Skeletal muscle tissue (tissue), 4 donors: ENCODE measurements around the gene SPNS1. TPM values are rescaled to one million over a fixed set of nuclear protein-coding genes. Genes with fewer than 3 reads are reported as not detected.

Experiments used
- H3K27ac ChIP-seq: one replicate; pipeline ENCODE4 v1.7.0; 2013; ENCODE audit warnings: mild to moderate bottlenecking, low read depth, low read length, inconsistent platforms
- H3K27me3 ChIP-seq, 3 donors: one replicate each; pipeline ENCODE4 v1.7.0; 2013; ENCODE audit warnings: low read length in 3 of 3; ENCODE audit not compliant: control insufficient read depth in 3 of 3, insufficient read depth in 3 of 3
- H3K36me3 ChIP-seq, 3 donors: one replicate each; pipeline ENCODE4 v1.7.0; 2013; ENCODE audit warnings: low read length in 3 of 3; ENCODE audit not compliant: control insufficient read depth in 3 of 3, insufficient read depth in 3 of 3
- H3K4me1 ChIP-seq, 3 donors: one replicate each; pipeline ENCODE4 v1.7.0; 2013; ENCODE audit warnings: low read length in 3 of 3, mild to moderate bottlenecking in 3 of 3; ENCODE audit not compliant: control insufficient read depth in 3 of 3, insufficient read depth in 3 of 3
- H3K4me3 ChIP-seq, 3 donors: one replicate each; pipeline ENCODE4 v1.7.0; 2013; ENCODE audit warnings: low read length in 3 of 3
- H3K9ac ChIP-seq, 3 donors: one replicate each; pipeline ENCODE4 v1.7.0; 2013; ENCODE audit warnings: low read length in 3 of 3, mild to moderate bottlenecking in 3 of 3, moderate library complexity in 2 of 3, low read depth in 1 of 3
- H3K9me3 ChIP-seq, 3 donors: one replicate each; pipeline ENCODE4 v1.7.0; 2013; ENCODE audit warnings: low read length in 3 of 3; ENCODE audit not compliant: control insufficient read depth in 3 of 3
- total RNA-seq: library from RNA; depleted of rRNA; stranded (reverse); fragments of >200 nt; gene quantifications from one replicate; pipeline ENCODE4 v1.2.3, GENCODE V29; 2014
- donor health status: Osteomylitis.

Gene SPNS1
- total RNA-seq, 1 donor from 2014 or later = 18.3 TPM

DNA sequence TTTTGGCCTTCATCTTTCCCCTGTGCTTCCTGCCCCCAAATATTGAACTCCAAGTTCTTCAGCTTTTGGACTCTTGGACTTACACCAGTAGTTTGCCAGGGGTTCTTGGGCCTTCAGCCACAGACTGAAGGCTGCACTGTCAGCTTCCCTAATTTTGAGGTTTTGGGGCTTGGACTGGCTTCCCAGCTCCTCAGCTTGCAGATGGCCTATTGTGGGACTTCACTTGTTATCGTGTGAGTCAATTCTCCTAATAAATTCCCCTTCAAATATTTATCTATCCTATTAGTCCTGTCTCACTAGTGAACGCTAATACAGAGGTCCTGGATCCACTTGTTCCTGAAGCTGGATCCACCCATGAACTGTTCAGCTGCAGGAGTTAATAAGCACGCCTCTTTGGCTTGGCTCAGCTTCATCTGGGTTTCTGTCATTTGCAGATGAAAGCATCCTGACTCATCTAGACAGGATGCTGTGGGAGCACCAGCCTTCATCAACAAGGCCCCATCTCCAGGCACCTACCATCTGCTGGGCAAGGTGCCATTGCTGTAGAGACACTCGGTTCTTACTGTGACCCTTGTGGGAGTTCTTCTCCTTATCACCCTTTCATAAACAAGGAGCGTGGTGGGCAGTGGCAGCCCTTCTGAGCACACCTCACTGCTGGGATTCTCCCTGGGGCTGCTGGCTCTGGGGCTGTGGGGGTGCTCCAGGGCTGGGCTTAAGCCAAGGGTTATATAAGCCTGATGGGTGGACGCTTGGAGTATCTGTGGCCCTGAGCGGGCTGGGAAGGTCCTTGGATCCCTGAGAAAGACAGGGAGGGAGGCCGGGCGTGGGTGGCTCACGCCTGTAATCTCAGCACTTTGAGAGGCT is 33.4 kb downstream of the SPNS1 start:
- H3K27me3 ChIP-seq = peaks cover 0 to 4% (median 3%) of the 10 kb centered on the region in 3 donors
- H3K9me3 ChIP-seq = no peaks in the 10 kb centered on the region
- H3K36me3 ChIP-seq = no peaks in the 10 kb centered on the region
- H3K9ac ChIP-seq = no peak overlapping the region
- no peak overlapping the region for H3K4me3 ChIP-seq
- H3K27ac ChIP-seq = no peak overlapping the region
- H3K4me1 ChIP-seq = no peaks in the 10 kb centered on the region

DNA sequence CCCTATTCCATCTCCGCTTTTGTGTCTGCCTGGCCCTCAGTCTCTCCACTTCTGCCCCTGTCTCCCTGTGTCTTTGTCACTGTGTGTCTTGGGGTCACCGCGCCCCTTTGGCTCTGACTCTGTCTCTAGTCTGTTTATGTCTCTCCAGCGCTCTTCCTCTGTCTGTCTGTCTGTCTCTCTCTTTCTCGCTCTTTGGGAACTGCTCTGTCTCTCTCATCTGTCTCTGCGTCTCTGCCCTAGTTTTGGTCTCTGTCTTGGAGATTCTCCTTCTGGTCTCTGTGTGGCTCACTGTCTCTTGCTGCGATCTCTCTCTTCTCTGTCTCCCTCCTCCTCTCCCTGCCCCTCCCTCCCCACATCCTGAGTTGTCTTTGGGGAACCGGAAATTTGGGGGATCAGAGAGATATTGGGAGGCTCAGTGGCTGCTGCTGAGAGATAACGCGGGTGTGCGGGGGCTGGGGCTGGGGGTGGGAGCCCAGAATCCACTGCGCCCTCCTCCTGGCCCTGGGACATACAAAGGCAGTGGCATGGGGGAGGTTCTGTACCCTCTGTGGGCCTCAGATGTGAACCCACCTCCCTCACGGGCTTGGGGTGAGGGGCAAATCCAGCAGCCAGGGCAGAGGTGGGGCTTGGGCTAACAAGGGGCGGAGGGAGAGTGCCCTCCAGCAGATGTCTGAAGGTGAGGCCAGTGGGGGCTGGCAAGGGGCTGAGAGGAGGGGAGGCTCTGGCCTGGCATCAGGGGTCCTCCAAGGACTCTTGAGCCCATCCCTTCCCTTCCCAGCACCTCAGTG is 34.7 kb downstream of the SPNS1 start:
- Histone ChIP-seq H3K27ac (no peak overlapping the region), H3K4me1 (no peaks in the 10 kb centered on the region), H3K4me3 (no peak overlapping the region), H3K9ac (no peak overlapping the region), H3K36me3 (no peaks in the 10 kb centered on the region), H3K27me3 (peaks cover 0 to 4% (median 3%) of the 10 kb centered on the region in 3 donors), H3K9me3 (no peaks in the 10 kb centered on the region)

DNA sequence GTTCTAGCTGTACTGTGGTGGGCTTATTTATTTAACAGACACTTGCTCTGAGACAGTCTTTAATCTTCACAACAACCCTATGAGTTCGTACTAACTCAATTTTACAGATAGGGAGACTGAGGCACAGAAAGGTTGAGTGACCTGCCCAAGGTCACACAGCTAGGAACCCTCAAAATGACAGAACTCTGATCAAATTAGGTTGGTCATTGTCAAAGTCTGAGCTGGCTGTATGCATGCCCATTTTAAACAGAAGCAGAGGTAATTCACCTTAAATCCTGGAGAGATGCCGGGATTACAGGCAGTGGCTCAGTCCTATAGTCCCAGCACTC is 35.2 kb downstream of the SPNS1 start:
- Histone ChIP-seq H3K9me3 (no peaks in the 10 kb centered on the region), H3K27ac (no peak overlapping the region), H3K4me1 (no peaks in the 10 kb centered on the region), H3K27me3 (peaks cover 0 to 4% (median 3%) of the 10 kb centered on the region in 3 donors), H3K9ac (no peak overlapping the region), H3K36me3 (no peaks in the 10 kb centered on the region), H3K4me3 (no peak overlapping the region)

DNA sequence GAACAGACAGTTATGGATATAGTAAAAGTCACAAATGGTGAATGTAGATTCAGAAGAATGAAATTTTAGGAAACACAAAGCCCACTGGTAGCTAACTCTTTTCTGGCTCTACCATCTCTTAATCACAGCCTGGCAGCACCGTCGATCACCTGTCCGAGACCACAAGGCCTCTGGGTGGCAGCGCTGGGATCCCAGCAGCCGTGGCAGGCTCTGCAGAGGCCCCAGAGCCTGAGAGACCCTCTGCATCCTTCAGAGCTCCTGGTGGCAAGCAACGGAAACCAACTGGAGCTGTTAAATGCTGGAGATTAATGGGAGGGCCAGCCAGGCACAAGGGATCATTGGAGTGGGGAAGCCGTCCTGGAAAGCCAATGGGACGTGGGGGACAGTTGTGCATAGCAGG is 36.5 kb downstream of the SPNS1 start:
- Histone ChIP-seq H3K36me3 (no peaks in the 10 kb centered on the region), H3K27ac (no peak overlapping the region), H3K9ac (no peak overlapping the region), H3K27me3 (peaks cover 0 to 4% (median 3%) of the 10 kb centered on the region in 3 donors), H3K4me1 (no peaks in the 10 kb centered on the region), H3K9me3 (no peaks in the 10 kb centered on the region), H3K4me3 (no peak overlapping the region)

DNA sequence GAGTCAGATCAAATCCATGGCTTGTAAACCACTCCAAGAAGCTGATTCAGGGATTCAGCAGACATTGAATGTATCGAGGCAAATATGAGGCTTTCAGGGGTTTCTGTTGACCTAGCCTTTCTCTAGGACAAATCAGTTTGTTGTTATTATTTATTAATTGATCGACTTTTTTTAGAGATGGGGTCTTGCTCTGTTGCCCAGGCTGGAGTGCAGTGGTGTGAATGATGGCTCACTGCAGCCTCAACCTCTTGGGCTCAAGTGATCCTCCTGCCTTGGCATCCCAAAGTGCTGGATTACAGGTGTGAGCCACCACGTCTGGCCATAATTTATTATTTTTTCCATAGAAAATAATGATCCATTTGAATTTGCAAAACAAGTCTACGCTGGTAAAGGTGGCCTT is 37.3 kb downstream of the SPNS1 start:
- Histone ChIP-seq H3K4me1 (no peaks in the 10 kb centered on the region), H3K9me3 (no peaks in the 10 kb centered on the region), H3K27ac (no peak overlapping the region), H3K27me3 (peaks cover 0 to 4% (median 3%) of the 10 kb centered on the region in 3 donors), H3K9ac (no peak overlapping the region), H3K4me3 (no peak overlapping the region), H3K36me3 (no peaks in the 10 kb centered on the region)

DNA sequence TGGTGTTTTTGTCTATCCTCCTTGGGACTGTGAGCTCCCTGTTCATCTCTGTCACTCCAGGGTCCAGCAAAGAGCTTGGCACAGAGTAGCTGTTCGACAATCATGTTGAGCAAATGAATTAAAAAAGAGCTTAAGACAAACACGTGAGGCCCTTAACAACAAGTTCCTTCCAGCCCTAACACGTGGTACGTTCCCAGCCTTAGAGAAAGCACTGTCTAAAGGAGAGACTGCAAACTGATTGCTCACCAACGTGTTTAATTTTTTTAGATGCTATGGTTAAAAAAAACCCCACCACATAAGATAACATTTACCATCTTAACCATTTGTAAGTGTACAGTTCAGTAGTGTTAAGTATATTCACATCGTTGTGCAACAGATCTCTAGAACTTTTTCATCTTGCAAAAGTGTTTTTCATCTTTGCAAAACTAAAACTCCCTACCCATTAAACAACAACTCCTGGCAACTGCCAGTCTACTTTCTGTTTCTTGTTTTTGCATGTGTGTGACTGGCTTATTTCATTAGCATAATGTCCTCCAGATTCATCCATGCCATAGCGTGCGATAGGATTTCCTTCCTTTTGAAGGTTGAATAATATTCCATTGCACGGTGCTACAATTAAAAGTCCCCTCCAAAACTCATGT is 38.5 kb downstream of the SPNS1 start:
- H3K9ac ChIP-seq = no peak overlapping the region
- no peak overlapping the region for H3K4me3 ChIP-seq
- H3K9me3 ChIP-seq = no peaks in the 10 kb centered on the region
- peaks cover 0 to 4% (median 3%) of the 10 kb centered on the region in 3 donors for H3K27me3 ChIP-seq
- H3K36me3 ChIP-seq = no peaks in the 10 kb centered on the region
- no peak overlapping the region for H3K27ac ChIP-seq
- no peaks in the 10 kb centered on the region for H3K4me1 ChIP-seq

DNA sequence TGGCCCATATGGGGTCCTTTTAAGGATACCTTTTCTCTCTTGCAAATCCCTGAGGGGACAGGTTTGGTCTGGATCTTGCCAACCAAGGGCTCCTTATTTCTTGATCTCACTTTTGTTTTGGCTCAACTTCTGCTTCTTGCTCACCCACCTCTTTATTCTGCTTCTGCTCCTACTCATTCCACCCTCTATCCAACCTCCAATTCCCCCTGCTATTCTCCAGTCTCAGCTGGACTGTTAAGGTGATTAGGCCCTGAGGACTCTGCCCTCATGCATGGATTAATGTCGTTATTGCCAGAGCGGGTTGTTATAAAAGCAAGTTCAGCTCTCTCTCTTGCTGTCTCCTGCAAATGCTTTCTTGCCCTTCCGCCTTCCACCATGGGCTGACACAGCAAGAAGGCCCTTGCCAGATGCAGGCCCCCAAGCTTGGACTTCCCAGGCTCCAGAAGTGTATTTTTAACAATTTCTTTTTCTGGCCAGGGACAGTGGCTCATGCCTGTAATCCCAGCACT is 40.0 kb downstream of the SPNS1 start:
- H3K36me3 ChIP-seq = no peaks in the 10 kb centered on the region
- H3K9ac ChIP-seq = no peak overlapping the region
- H3K4me1 ChIP-seq = no peaks in the 10 kb centered on the region
- H3K9me3 ChIP-seq = no peaks in the 10 kb centered on the region
- peaks cover 0 to 3% (median 0%) of the 10 kb centered on the region in 3 donors for H3K27me3 ChIP-seq
- no peak overlapping the region for H3K27ac ChIP-seq
- no peak overlapping the region for H3K4me3 ChIP-seq

DNA sequence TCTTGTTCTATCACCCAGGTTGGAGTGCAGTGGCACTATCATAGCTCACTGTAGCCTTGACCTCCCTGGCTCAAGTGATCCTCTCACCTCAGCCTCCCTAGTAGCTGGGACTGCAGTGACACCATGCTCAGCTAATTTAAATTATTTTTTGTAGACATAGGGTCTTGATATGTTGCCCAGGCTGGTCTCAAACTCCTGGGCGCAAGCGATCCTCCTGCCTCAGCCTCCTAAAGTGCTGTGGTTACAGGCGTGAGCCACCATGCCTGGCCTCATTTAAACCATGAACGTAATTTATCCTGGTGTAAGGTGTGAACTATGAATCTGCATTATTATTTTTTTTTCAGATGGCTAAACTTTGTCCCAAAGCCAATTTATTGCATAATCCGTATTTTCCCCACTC is 47.6 kb downstream of the SPNS1 start:
- no peaks in the 10 kb centered on the region for H3K4me1 ChIP-seq
- no peak overlapping the region for H3K27ac ChIP-seq
- no peak overlapping the region for H3K9ac ChIP-seq
- no peaks in the 10 kb centered on the region for H3K36me3 ChIP-seq
- peaks cover 0 to 8% (median 6%) of the 10 kb centered on the region in 3 donors for H3K27me3 ChIP-seq
- H3K9me3 ChIP-seq = no peaks in the 10 kb centered on the region
- no peak overlapping the region for H3K4me3 ChIP-seq

DNA sequence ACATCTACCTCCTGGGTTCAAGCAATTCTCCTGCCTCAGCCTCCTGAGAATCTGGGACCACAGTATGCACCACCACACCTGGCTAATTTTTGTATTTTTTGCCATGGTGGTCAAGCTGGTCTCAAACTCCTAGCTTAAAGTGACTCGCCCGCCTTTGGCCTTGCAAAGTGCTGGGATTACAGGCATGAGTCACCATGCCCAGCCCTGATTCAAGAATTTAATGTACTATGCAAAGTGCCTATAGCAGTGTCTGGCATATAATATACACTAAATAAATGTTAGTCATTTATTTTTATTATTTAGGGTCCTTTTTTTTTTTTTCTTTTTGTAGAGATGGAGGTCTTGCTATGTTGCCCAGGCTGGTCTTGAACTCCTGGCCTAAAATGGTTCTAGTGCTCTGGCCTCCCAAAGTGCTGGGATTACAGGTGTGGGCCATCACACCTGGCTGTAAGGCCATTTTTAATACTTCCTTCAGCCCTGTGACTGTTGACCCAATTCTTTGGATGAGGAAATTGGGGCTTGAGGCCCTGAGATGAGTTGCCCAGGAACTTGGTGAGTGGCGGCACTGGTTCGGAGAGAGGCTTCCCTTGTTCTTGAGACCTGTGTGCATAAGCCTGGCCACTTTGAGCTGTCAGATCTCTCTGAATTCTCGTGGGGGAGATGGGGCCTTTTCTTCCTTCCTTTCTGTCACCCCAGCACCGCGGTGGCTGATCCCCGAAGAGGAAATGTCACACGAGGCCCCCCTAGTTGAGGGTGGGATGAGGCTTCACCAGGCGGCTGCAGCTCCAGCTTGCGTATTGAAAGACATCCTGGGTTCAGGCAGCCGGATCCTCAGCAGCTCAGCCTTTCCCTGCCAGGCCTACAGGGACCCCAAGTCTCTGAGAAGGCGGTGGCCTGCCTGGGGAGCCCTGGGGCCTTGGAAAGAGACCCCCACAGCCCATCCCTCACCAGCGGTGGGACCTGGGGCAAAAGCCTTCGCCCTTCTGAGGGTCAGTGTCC is 49.0 kb downstream of the SPNS1 start:
- Histone ChIP-seq H3K9me3 (no peaks in the 10 kb centered on the region), H3K27ac (no peak overlapping the region), H3K9ac (no peak overlapping the region), H3K27me3 (peaks cover 0 to 14% (median 12%) of the 10 kb centered on the region in 3 donors), H3K4me1 (peaks cover 0 to 1% (median 0%) of the 10 kb centered on the region in 3 donors), H3K4me3 (no peak overlapping the region), H3K36me3 (no peaks in the 10 kb centered on the region)
